Stimulated activated CD4-positive, alpha-beta T cell treated with anti-CD3 and anti-CD28 coated beads, Interleukin-4, amount 100 ng/mL, for 48 hours (primary cell): ENCODE data around the gene PCK1.

Source experiments
- DNase-seq, 2 donors: peaks; one replicate each; pipeline ENCODE4 v3.0.0-alpha.2; 2020; ENCODE audit warnings: low read depth in 2 of 2

Gene PCK1

GRCh38 chr20:57587989-57588377 is 27.1 kb downstream of the PCK1 start:
- no peak for DNase-seq

GRCh38 chr20:57588596-57588995 is 27.7 kb downstream of the PCK1 start:
- DNase-seq: no peak

DNA sequence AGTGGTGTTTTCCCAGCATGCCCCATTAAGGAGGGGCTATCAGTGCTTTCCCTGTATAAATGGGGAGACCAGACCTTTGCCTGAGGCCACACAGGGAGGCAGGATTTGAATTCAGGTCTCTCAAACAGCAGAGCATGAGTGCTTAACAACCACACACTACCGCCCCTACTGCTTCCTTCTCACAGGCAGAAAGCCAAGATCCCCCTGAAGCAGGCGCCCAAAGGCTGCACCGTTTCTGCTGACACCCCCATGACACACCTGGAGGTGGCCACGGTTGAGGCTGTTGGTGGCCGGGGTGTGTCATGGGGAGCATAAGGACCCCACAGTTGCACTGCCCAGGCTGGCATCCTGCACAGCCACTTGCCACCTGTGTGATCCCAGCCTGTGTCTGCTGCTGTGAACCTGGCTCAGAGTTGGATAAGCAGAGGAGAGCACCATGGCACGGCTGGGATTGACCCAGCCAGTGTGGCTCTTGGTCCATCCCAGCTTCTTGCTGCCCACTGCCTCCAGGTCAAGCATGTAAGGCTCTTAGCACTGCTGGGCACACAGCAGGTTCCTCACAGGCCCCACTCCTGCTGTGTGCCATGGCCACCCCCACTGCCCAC is 28.3 kb downstream of the PCK1 start:
- no peak for DNase-seq

DNA sequence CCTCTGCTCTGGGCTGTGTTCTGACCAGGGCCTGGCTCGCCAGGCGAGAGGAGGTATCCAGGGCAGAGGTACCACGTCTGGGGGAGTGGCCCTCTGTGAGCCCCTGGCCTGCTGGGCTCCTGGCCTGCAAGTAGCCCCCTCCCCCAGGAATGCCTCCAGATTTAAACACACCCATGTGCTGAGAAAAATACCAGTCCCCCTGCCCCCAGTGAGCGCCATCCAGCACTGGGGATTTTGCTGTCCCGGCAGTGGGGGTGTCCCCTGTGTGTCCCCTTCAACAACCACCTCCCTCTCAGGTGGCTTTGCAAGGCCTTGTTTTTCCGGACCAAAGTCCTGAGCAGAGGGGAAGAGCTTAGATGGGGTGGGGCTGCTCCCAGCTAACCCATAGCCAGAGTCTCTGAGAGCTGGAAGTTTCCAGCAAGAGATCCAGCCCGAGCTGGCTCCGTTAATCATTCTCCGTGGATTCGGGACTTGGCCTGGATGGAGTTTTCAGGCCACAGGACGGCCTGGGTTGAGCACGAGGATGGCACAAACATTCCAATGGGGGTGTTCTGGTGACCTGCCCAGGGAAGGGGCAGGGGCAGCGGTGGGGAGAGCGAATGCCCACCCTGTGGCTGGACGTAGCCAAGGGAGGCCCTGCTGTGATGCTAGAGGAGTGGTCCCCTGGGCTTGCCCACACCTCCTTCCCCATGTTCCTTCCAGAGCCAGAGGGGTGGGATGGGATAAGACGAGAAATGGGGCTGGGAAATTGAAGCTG is 29.0 kb downstream of the PCK1 start:
- no peak for DNase-seq

GRCh38 chr20:57590485-57591288 is 29.8 kb downstream of the PCK1 start:
- DNase-seq: no peak

GRCh38 chr20:57591289-57592229 is 30.6 kb downstream of the PCK1 start:
- no peak for DNase-seq

DNA sequence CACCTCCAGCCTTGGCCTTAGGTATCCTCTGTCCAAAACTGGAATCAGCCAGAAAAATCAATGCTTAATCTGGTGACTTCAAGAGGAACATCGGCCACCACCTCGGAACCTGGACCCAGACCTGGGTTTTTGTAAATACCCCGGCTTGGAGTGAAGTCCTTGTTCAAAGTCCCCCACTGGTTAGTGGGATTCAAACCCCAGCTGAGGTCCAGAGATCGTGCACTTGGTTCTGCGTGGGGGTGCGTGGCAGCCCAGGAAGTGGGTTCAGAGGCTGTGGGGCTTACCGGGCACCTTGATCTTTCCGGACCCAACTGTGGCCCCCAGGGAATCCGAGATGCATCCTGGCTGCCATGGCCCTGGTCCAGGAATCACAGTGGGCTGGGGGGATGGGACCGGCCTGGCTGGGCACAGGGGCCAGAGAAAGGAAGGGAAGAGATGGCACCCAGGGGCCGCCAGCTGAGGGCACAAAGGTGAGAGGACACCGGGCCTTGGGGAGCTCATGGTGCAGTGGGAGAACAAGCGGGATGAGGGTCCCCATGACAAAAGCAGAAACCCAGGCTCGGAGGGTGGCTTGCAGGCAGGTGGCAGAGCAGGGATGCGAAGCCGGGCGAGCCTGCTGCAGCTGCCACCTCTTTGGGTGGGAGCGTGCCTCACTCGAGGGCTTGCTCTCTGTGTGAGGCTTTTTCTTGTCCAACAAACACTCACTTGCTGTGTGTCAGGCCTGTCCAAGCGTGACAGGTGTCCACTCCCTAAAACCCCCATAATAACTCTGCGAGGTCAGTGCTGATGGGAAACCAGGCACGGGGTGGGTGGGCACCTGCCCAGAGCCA is 31.6 kb downstream of the PCK1 start:
- DNase-seq: no peak

GRCh38 chr20:57593134-57593886 is 32.4 kb downstream of the PCK1 start:
- DNase-seq: no peak

- peak; percentile 36 to 58 for DNase-seq
These were observed 33.4 kb downstream of the PCK1 start for GRCh38 chr20:57594092-57594951.

DNA sequence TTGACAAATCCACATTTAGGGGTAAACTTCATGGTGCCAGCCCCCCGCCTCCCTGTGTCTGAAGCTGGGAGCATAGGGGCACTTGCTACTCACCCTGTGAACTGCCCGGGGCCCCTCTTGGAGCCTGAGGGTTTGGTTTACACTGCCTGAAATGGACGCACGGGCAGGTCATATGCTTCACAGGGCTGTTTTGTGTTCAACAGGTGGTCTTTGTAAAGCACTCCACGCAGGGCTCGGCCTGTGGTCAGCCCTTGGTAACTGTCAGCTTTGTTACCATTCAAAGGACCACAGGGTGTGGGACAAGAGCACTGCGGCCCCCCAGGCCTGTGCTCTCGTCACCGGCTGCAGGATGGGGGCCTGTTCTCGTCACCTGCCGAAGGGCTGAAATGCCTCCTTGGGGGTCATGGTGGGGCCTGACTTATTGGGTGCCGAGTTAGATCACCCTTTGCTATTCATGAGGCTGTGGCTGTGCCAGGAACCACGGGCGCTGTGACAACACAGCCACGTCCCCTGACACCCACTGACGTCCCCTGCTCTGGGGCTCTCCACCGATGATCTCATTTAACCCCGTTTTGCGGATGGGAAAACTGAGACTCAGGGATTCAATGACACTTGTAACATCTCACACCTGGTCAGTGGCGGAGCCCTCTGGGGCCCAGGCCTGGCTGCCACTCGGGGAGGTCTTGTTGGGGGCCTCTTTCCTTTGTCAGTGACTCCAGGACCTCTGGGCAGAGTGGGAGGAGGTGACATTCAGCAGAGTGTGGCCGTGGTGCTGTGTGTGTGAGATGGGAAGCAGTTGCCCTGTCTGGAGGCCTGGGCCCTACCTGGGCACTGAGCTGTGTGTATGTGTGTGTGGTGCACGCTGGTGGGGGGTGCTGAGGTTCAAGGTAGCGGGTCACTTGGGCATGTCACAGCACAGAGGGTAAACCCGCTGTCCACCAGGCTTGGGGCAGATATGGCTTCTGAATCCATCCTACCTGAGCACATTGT is 34.4 kb downstream of the PCK1 start:
- DNase-seq: no peak

DNA sequence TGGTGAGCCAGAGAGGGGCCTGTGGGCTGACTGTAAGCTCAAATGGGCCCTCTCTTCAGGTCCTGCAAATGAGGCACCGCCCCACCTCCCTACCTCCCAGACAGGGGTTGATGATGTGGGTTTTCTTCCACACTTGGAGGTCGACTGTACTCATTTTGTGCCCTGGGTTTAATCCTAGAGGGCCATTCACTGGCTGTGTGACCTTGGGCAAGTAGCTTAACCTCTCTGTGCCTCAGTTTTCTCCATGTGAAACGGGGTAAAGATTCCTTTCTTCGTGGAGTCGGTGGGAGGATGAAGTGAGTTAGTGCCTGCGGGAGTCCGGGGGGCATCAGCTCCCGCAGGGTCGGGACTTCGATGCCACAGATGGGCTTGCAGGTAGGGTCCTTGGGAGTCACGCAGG is 35.4 kb downstream of the PCK1 start:
- no peak for DNase-seq

GRCh38 chr20:57596998-57597939 is 36.4 kb downstream of the PCK1 start:
- DNase-seq: peak; percentile 55 to 72

- no peak for DNase-seq
These were observed 37.1 kb downstream of the PCK1 start for GRCh38 chr20:57598060-57598459.

- no peak for DNase-seq
These were observed 37.6 kb downstream of the PCK1 start for GRCh38 chr20:57598491-57598890.

DNA sequence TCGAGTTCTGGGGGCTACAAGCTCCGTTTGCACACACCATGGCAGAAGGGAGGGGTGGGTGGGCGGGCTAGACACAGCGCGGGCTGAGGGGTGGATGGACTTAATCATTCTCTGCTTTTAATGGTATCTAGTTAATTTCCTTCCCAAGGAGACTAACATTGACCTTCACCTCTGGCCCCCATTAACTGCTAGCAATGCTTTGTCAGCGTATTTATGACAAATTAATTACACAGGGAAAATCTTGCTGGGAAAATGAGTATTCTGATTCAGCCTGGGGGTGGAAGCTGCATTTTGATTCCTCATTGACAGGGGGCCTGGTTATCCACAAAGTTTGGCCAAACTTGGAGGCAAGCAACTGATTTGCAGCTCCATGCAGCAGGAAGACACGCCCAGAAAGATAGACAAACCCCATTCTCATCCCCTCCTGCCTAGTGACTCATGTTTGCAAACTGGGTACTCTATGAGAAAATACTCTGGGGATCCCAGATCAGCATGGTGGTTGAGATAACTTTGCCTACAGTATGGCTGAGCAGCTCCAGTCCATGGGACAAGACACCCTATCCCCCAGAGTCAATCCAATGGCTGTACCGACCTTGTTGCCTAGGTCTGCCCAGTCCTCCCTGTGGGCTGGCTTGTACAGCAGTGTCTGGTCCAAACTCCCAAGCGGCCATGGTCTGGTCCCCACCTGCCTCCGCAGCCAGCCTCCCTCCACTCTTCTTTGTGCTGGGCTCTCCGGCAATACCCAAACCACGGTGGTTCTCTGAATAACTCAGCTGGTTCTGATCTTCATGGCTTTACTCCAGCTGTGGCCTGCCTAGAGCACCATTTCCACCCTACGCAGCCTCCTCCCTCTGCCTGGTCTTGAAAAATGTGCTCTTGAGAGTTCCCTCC is 39.7 kb downstream of the PCK1 start:
- no peak for DNase-seq

DNA sequence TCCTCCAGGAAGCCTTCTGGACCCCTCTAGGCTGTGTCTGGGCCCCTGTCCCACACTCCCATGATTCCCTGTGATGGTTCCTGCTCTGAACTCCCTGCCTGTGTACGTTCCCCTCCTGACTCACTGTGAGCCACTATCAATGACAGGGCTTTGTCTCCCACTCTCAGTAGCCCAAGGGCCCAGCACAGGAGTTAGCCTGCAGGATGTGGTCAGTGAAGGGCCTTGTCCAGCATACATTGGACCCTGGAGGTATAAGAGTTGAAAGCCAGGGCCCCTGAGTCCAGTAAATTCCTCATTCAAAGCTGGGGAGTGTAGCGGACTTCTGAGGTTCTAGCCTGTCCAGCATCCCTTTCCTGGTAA is 40.3 kb downstream of the PCK1 start:
- DNase-seq: no peak
